GM19397 (cell line): ENCODE results near the gene TXLNA.

ENCODE experiments used
- ATAC-seq: cut with Tn5 transposase; IDR thresholded peaks from one replicate; pipeline ENCODE4 v1.9.1; 2021; ENCODE audit warnings: mild to moderate bottlenecking, moderate library complexity; ENCODE audit not compliant: unreplicated experiment

Gene TXLNA

GRCh38 chr1:32242341-32242851 is 62.9 kb downstream of the TXLNA start:
- no peak for ATAC-seq

GRCh38 chr1:32246888-32247273 is 67.4 kb downstream of the TXLNA start, which contains the start of gene FAM167B:
Gene FAM167B (plus strand): TSS chr1:32247222. CDS start chr1:32247422, 200 bp downstream.
- no peak for ATAC-seq

GRCh38 chr1:32247452-32247851 is 68.0 kb downstream of the TXLNA start:
- no peak for ATAC-seq
